ENCODE measurements around the gene TRIM67. TPM values are rescaled to one million over a fixed set of nuclear protein-coding genes. Genes with fewer than 3 reads are reported as not detected.

TRIM67 gene
- total and polyA plus RNA-seq, 2 of the 4 experiments (the other 2 are of a cell fraction), result not detected

- ATAC-seq (ENCODE audit: low read depth), result no peak
- no peak overlapping the region for H2BK15ac ChIP-seq (ENCODE audit: low read depth, low read length)
- POLR2A ChIA-PET (ENCODE audit: unreplicated experiment), result no interaction called here
- no peaks in the 10 kb centered on the region for H3K4me1 ChIP-seq (ENCODE audit: control insufficient read depth, insufficient read depth, low read length)
- dilution Hi-C loops (cut with HindIII; ENCODE audit: low sequenced_read_pairs, unreplicated experiment), result no loop called here
- no peaks in the 10 kb centered on the region for H3K36me3 ChIP-seq (ENCODE audit: control insufficient read depth, insufficient read depth, low read length)
- H2BK120ac ChIP-seq (ENCODE audit: low read depth, low read length), result no peak overlapping the region
- H3K79me1 ChIP-seq (ENCODE audit: low read depth in 1 of 2, low read length in 2 of 2), result no peaks in the 10 kb centered on the region
- H2AFZ ChIP-seq (replicated peaks; ENCODE audit: low read length, poor library complexity), result no peak overlapping the region
- H3K9ac ChIP-seq (ENCODE audit: low read depth, low read length), result no peak overlapping the region
- H3K18ac ChIP-seq (ENCODE audit: low read depth, low read length), result no peak overlapping the region
- no peak overlapping the region for H2AK5ac ChIP-seq (ENCODE audit: low read depth, low read length)
- no peak overlapping the region for H2BK20ac ChIP-seq (ENCODE audit: low read depth, low read length)
- no peak overlapping the region for H2BK5ac ChIP-seq (ENCODE audit: low read depth, low read length, poor library complexity, severe bottlenecking)
- H4K20me1 ChIP-seq (ENCODE audit: insufficient read depth, low read length), result no peaks in the 10 kb centered on the region
- WGBS, 2 experiments (ENCODE audit: extremely low coverage in 2 of 2, insufficient read length in 1 of 2), result no CpG with 5 or more reads among the region's 6 CpGs
- peaks cover 2% of the 10 kb centered on the region; the same call in 1 of the 2 replicates for H3K9me3 ChIP-seq (ENCODE audit: control insufficient read depth, insufficient read depth, low read length)
- no peak overlapping the region for H3K4me3 ChIP-seq (ENCODE audit: insufficient read depth, low read depth, low read length)
- H4K5ac ChIP-seq (ENCODE audit: low read depth, low read length), result no peak overlapping the region
- H4K8ac ChIP-seq (ENCODE audit: low read depth in 2 of 2, low read length in 2 of 2), result no peak overlapping the region
- intact Hi-C loops (cut with micrococcal nuclease), result no loop called here
- no peak overlapping the region for H3K56ac ChIP-seq (ENCODE audit: extremely low read depth, insufficient read depth, low read length)
- no peaks in the 10 kb centered on the region for H3K9me1 ChIP-seq (ENCODE audit: insufficient read depth, low read length)
- no peak overlapping the region for H3K4me2 ChIP-seq (ENCODE audit: low read depth, low read length)
- in situ Hi-C loops (cut with MboI; ENCODE audit: low sequenced_read_pairs), result no loop called here
- H3K4ac ChIP-seq (ENCODE audit: low read depth, low read length), result no peak overlapping the region
- BruUV-seq (replicated peaks), result no TSS peak
- TF ChIP-seq FOS (IDR thresholded peaks at IDR 0.05; ENCODE audit: low read depth, low read length), result no peak
- no peak for TF ChIP-seq CTCF (conservative IDR thresholded peaks at IDR 0.05; ENCODE audit: low read depth, low read length)
- no peak for TF ChIP-seq CEBPB (IDR thresholded peaks at IDR 0.05; ENCODE audit: low read depth, low read length)
- TF ChIP-seq USF2 (IDR thresholded peaks at IDR 0.05; ENCODE audit: low read depth, low read length), result no peak
- no peak for TF ChIP-seq RCOR1 (IDR thresholded peaks at IDR 0.05; ENCODE audit: insufficient replicate concordance, low read length)
- no peak for TF ChIP-seq ELK1 (IDR thresholded peaks at IDR 0.05; ENCODE audit: borderline replicate concordance, low read depth, low read length)
- no peak for TF ChIP-seq RFX5 (IDR thresholded peaks at IDR 0.05; ENCODE audit: low read depth, low read length)
- no peak for TF ChIP-seq CHD1 (IDR thresholded peaks at IDR 0.05; ENCODE audit: low read depth, low read length)
- TF ChIP-seq NFE2L2 (IDR thresholded peaks at IDR 0.05; ENCODE audit: low read depth, low read length), result no peak
- TF ChIP-seq MXI1 (IDR thresholded peaks at IDR 0.05; ENCODE audit: borderline replicate concordance, low read depth, low read length), result no peak
- TF ChIP-seq MAZ (IDR thresholded peaks at IDR 0.05; ENCODE audit: borderline replicate concordance, low read depth, low read length), result no peak
- no peak for TF ChIP-seq MAFK (IDR thresholded peaks at IDR 0.05; ENCODE audit: low read depth, low read length)
- no peak overlapping the region for H2AK9ac ChIP-seq (replicated peaks; ENCODE audit: low read depth, low read length, poor library complexity)
- DNase-seq, result no peak
- H3K27me3 ChIP-seq (ENCODE audit: control insufficient read depth, insufficient read depth, low read length), result peaks cover 14% of the 10 kb centered on the region
- no peak overlapping the region for H3K27ac ChIP-seq (ENCODE audit: insufficient read depth, low read length)
- no peak overlapping the region for H3K23ac ChIP-seq (ENCODE audit: low read depth, low read length)
- H4K91ac ChIP-seq (ENCODE audit: insufficient read depth, low read depth, low read length), result no peak overlapping the region
- H3K14ac ChIP-seq (replicated peaks; ENCODE audit: low read depth, low read length), result no peak overlapping the region
- CTCF ChIA-PET, result no interaction called here
Observed at GRCh38 chr1:231182317-231182716, 20.5 kb downstream of the TRIM67 start.

All from IMR-90 (cell line).